Spinal cord (tissue), 10 donors: ENCODE data around the gene LHX4. TPM values are rescaled to one million over a fixed set of nuclear protein-coding genes. Genes with fewer than 3 reads are reported as not detected.

Experiments
- DNase-seq, 6 donors: peaks; one replicate each; pipeline versions ENCODE4 v3.0.0 to v3.0.0-alpha.2; 2013 to 2015; ENCODE audit warnings: low spot score in 6 of 6, low read depth in 4 of 6
- H3K27ac ChIP-seq: one replicate; pipeline ENCODE4 v1.5.1; 2013; ENCODE audit warnings: low read depth, low read length, control low read depth
- H3K27me3 ChIP-seq: one replicate; pipeline ENCODE4 v1.6.1; 2013; ENCODE audit warnings: low read length; ENCODE audit not compliant: control insufficient read depth, insufficient read depth
- H3K36me3 ChIP-seq: one replicate; pipeline ENCODE4 v1.6.1; 2013; ENCODE audit warnings: low read length; ENCODE audit not compliant: control insufficient read depth, insufficient read depth
- H3K4me1 ChIP-seq: one replicate; pipeline ENCODE4 v1.6.1; 2013; ENCODE audit warnings: low read length; ENCODE audit not compliant: control insufficient read depth, insufficient read depth
- H3K4me3 ChIP-seq: one replicate; pipeline ENCODE4 v1.5.1; 2013; ENCODE audit warnings: low read depth, low read length, control low read depth
- H3K9me3 ChIP-seq: one replicate; pipeline ENCODE4 v1.6.1; 2013; ENCODE audit warnings: low read length; ENCODE audit not compliant: control insufficient read depth, insufficient read depth
- WGBS: methylation state at CpG from one replicate; pipeline ENCODE4 v1.1.5; 2013; ENCODE audit warnings: missing lambda C conversion rate; ENCODE audit not compliant: insufficient coverage; 5-methylcytosine and 5-hydroxymethylcytosine counted together
- polyA plus RNA-seq, 2 donors: library from polyadenylated mRNA; unstranded; fragments of 120-200 nt; gene quantifications; one replicate each; pipeline ENCODE4 v1.2.1, GENCODE V29; 2013; ENCODE audit not compliant: insufficient read length in 2 of 2
- total RNA-seq, 2 donors: library from RNA; depleted of rRNA in 1 of 2; stranded (reverse); fragments of 120-200 nt in 1 of 2; fragments of >200 nt in 1 of 2; gene quantifications; one replicate each; pipeline versions ENCODE4 v1.2.3 to v1.2.4, GENCODE V29; 2013 to 2014
- donor health status: healthy.

The LHX4 gene
- total and polyA plus RNA-seq, 4 donors, result 0.39 to 4.4 (median 2.5) TPM

GRCh38 chr1:180238675-180239074, 8.6 kb downstream of the LHX4 start:
- Histone ChIP-seq H3K9me3 (no peaks in the 10 kb centered on the region), H3K4me1 (peaks cover 24% of the 10 kb centered on the region), H3K36me3 (no peaks in the 10 kb centered on the region), H3K27me3 (peaks cover 96% of the 10 kb centered on the region), H3K27ac (no peak overlapping the region), H3K4me3 (no peak overlapping the region)
- WGBS, result 15% methylated on average over 6 of the region's 7 CpGs
- peak in 1 of 6 donors; percentile 25 for DNase-seq

- H3K27ac ChIP-seq, result no peak overlapping the region
- H3K9me3 ChIP-seq, result no peaks in the 10 kb centered on the region
- peaks cover 95% of the 10 kb centered on the region for H3K27me3 ChIP-seq
- WGBS, result 15% methylated on average over 8 of the region's 10 CpGs
- peaks cover 20% of the 10 kb centered on the region for H3K4me1 ChIP-seq
- H3K4me3 ChIP-seq, result no peak overlapping the region
- no peaks in the 10 kb centered on the region for H3K36me3 ChIP-seq
- peak in 2 of 6 donors; percentile 15 to 22 for DNase-seq
These were observed 9.4 kb downstream of the LHX4 start for GRCh38 chr1:180239145-180240096.

GRCh38 chr1:180241716-180242544, 11.9 kb downstream of the LHX4 start:
- Histone ChIP-seq H3K4me3 (no peak overlapping the region), H3K9me3 (no peaks in the 10 kb centered on the region), H3K36me3 (no peaks in the 10 kb centered on the region), H3K27ac (no peak overlapping the region), H3K4me1 (no peaks in the 10 kb centered on the region), H3K27me3 (peaks cover 79% of the 10 kb centered on the region)
- 96% methylated on average over 7 of the region's 8 CpGs for WGBS
- no peak for DNase-seq

- peaks cover 63% of the 10 kb centered on the region for H3K27me3 ChIP-seq
- 100% methylated on average over 1 of the region's 11 CpGs for WGBS
- no peaks in the 10 kb centered on the region for H3K36me3 ChIP-seq
These were observed 13.6 kb downstream of the LHX4 start for GRCh38 chr1:180243517-180244221.

GRCh38 chr1:180244840-180245239, 14.8 kb downstream of the LHX4 start:
- H3K4me1 ChIP-seq, result peaks cover 5% of the 10 kb centered on the region
- DNase-seq, result no peak
- H3K27ac ChIP-seq, result no peak overlapping the region
- WGBS, result 54% methylated on average over 6 of the region's 6 CpGs
- H3K4me3 ChIP-seq, result no peak overlapping the region
- no peaks in the 10 kb centered on the region for H3K36me3 ChIP-seq
- no peaks in the 10 kb centered on the region for H3K9me3 ChIP-seq
- H3K27me3 ChIP-seq, result peaks cover 51% of the 10 kb centered on the region

More at GRCh38 chr1:180243517-180244221, 13.6 kb downstream of the LHX4 start:
- Histone ChIP-seq H3K9me3 (no peaks in the 10 kb centered on the region), H3K4me1 (peaks cover 5% of the 10 kb centered on the region), H3K4me3 (no peak overlapping the region), H3K27ac (no peak overlapping the region)
- no peak for DNase-seq

GRCh38 chr1:180246579-180246978, 16.5 kb downstream of the LHX4 start:
- Histone ChIP-seq H3K4me3 (no peak overlapping the region), H3K36me3 (no peaks in the 10 kb centered on the region), H3K27me3 (peaks cover 36% of the 10 kb centered on the region), H3K4me1 (peaks cover 5% of the 10 kb centered on the region), H3K9me3 (no peaks in the 10 kb centered on the region), H3K27ac (no peak overlapping the region)
- 90% methylated on average over 3 of the region's 5 CpGs for WGBS
- DNase-seq, result no peak

GRCh38 chr1:180247061-180247460, 17.0 kb downstream of the LHX4 start:
- no peak for DNase-seq
- WGBS, result 92% methylated on average over 2 of the region's 3 CpGs
- H3K9me3 ChIP-seq, result no peaks in the 10 kb centered on the region
- no peak overlapping the region for H3K4me3 ChIP-seq
- no peak overlapping the region for H3K27ac ChIP-seq
- peaks cover 5% of the 10 kb centered on the region for H3K4me1 ChIP-seq
- no peaks in the 10 kb centered on the region for H3K36me3 ChIP-seq
- H3K27me3 ChIP-seq, result peaks cover 31% of the 10 kb centered on the region

- Histone ChIP-seq H3K9me3 (no peaks in the 10 kb centered on the region), H3K27me3 (peaks cover 26% of the 10 kb centered on the region), H3K36me3 (no peaks in the 10 kb centered on the region), H3K4me3 (no peak overlapping the region), H3K4me1 (peaks cover 5% of the 10 kb centered on the region), H3K27ac (no peak overlapping the region)
- 81% methylated on average over 3 of the region's 4 CpGs for WGBS
- DNase-seq, result no peak
These were observed 17.5 kb downstream of the LHX4 start for GRCh38 chr1:180247580-180247979.

GRCh38 chr1:180248176-180248575, 18.1 kb downstream of the LHX4 start:
- no peak overlapping the region for H3K4me3 ChIP-seq
- no peaks in the 10 kb centered on the region for H3K9me3 ChIP-seq
- peaks cover 5% of the 10 kb centered on the region for H3K4me1 ChIP-seq
- no peaks in the 10 kb centered on the region for H3K36me3 ChIP-seq
- H3K27ac ChIP-seq, result no peak overlapping the region
- 85% methylated on average over 7 of the region's 7 CpGs for WGBS
- H3K27me3 ChIP-seq, result peaks cover 23% of the 10 kb centered on the region
- no peak for DNase-seq
